ENCODE data around the gene ZBTB21.

The ZBTB21 gene

DNA sequence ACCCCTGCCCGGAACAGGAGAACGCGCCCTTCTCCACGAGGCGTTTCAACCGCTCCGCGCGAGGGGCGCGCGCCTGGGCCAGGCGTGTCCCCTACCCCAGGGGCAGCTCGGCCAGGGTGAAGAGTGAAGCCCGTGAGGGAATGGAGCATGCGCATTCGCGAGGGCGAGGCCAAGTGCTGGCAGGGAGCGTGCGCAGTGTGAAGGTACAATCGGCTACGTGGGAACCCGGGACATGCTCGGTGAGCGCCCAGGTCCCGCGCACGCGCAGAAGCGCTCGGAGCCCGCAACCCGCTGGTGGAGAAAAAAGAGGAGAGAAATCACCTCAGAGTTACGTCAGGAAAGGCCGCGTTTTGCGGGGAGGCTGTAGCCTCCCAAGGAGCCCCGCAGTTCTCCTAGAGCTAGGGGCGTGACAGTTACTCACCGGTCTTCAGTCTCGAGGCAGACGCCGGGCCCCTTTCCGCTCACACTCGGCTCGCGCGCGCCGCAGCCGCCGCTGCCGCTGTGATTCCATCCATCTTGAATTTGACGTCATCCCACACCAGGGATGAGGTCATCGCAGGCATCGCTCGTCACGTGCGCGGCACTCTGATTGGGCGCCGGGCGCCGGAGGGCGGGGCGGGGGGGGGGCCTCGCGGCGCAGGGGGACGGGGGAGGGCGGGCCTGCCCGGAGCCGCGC is at the start of gene ZBTB21:
Gene ZBTB21 (minus strand): TSS at position 530 of the 676 bp plus-strand sequence. CDS start 16,265 bp downstream, outside the sequence.
- FAIRE-seq (no peak), DNase-seq (ENCODE audit: insufficient read length, low spot score) (peak; percentile 74)
- TF ChIP-seq, protein P1, sequence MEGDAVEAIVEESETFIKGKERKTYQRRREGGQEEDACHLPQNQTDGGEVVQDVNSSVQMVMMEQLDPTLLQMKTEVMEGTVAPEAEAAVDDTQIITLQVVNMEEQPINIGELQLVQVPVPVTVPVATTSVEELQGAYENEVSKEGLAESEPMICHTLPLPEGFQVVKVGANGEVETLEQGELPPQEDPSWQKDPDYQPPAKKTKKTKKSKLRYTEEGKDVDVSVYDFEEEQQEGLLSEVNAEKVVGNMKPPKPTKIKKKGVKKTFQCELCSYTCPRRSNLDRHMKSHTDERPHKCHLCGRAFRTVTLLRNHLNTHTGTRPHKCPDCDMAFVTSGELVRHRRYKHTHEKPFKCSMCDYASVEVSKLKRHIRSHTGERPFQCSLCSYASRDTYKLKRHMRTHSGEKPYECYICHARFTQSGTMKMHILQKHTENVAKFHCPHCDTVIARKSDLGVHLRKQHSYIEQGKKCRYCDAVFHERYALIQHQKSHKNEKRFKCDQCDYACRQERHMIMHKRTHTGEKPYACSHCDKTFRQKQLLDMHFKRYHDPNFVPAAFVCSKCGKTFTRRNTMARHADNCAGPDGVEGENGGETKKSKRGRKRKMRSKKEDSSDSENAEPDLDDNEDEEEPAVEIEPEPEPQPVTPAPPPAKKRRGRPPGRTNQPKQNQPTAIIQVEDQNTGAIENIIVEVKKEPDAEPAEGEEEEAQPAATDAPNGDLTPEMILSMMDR (IDR thresholded peaks at IDR 0.05; ENCODE audit: insufficient read depth, missing control alignments) = no peak

DNA sequence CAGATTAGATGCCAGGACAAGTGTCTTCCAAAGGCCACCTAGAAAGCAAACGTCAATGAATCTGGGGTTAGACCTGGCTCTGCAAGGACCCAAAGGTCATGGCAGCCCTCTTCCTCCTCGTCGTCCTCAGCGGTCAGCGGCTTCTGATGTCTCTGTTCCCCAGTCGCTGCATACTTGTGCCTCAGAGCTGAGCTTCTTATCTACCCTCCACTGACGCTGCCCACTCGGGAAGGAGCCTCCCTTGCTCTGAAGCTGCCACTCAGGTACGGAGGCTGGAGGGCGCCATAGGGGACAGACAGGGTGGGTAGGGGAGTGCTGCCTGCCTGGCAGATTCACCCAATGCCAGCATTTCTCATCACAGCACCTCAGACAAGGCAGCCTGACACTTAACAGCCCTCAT is 49.6 kb upstream of the ZBTB21 start:
- DNase-seq (ENCODE audit: insufficient read length, low spot score) = no peak
- TF ChIP-seq, protein P1 (IDR thresholded peaks at IDR 0.05; ENCODE audit: insufficient read depth, missing control alignments) = no peak
- no peak for FAIRE-seq

DNA sequence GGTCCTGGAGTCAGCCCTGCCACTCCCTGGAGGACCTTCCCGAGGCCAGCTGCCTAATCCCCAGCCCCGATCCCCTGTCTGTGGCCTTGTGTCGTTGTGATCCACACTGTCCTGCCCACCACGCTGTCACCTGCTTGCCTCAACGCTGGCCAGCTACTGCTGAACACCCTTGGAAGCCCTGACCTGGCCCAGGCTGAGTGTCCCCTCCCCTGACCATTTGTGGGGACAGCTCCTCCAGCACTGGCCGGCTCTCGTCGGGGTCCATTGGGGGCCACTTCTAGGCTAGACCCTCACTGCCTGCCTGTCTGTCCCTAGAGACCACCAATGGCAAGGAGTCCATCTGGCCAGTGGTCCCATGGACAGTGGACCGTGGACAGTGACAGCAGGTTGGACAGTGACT is 49.0 kb upstream of the ZBTB21 start:
- FAIRE-seq (no peak), DNase-seq (ENCODE audit: insufficient read length, low spot score) (no peak)
- TF ChIP-seq, protein P1 (IDR thresholded peaks at IDR 0.05; ENCODE audit: insufficient read depth, missing control alignments) = no peak

DNA sequence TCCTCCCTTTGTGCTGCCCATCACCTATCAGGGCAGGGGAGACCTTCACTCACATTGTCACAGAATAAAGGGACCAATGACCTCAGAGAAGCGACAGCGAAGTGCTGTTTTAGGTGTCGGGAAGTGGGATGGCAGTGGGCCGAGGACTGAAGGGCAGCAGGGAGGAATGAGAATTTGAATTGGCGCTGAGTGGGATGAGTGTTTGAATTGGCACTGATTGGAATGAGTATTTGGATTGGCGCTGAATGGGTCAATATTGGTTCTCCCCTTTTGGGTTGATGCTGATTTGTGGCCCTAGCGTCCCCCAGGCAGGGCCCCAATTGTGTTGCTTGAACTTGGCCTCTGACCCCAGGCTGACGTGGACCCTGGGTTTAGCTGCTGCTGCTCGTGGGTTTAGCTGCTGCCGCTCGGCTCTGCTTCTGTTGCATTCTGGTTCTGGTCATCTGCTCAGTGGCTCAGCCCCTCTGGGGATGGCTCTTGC is 48.5 kb upstream of the ZBTB21 start:
- TF ChIP-seq, protein P1 (IDR thresholded peaks at IDR 0.05; ENCODE audit: insufficient read depth, missing control alignments) = no peak
- DNase-seq (ENCODE audit: insufficient read length, low spot score) (no peak), FAIRE-seq (no peak)

DNA sequence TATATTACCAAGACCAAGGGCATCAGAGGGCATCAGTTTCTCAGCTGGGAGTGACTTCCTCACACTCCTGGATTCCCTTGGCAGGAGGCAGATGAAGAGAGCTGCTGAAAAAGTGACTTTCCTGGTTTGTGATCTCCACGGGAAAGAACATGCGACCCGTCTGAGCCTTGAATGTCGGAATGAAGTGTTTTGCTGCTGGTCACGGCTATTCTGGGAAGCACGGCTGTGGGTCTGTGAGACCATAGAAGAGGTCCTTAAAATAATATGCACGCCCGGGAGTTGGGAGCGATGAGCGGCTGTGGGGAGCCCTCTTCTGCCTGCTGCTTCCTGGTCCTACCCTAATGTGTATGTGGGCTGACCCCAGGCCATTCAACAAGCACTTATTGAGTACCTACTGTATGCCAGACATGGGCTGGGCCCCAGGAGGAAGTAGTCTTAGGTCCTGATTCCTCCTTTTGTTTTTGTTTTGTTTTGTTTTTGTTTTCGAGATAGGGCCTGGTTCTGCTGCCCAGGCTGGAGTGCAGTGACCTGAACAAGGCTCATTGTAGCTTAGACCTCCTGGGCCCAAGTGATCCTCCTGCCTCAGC is 47.8 kb upstream of the ZBTB21 start:
- FAIRE-seq (no peak), DNase-seq (ENCODE audit: insufficient read length, low spot score) (no peak)
- TF ChIP-seq, protein P1 (IDR thresholded peaks at IDR 0.05; ENCODE audit: insufficient read depth, missing control alignments) = no peak

DNA sequence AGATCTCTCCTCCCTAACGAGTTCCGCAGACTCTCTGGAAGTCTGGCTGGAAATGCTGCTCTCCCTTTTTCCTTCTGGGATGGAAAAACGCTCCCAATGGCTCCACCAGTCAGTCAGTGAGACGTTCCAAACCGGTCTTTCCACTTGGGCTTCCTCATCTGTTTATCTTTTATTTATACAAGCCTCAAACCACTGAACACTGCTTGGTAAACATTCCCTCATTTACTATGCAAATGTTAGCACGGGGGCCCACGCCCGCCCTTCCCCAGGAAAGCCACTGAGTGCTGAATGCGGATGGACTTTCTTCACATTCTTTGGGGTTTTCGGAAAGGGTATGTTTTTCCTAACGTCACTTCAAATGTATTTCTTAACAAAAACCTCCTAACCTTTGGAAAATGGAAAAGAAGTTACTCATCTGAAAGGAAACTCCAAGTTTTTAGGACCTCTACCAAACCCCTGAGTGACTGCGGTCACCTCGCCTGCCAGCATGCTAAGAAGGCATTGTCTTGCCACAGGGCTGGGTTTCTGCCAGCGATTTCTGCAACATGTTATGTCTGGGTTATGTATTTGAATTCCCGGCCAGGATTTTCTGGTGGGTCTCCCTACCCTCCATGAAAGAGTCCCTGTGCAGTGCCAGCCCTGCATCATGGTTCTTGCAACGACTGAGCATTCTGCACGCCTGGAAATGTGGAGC is 47.0 kb upstream of the ZBTB21 start:
- TF ChIP-seq, protein P1 (IDR thresholded peaks at IDR 0.05; ENCODE audit: insufficient read depth, missing control alignments) = no peak
- DNase-seq (ENCODE audit: insufficient read length, low spot score) = no peak
- FAIRE-seq = no peak

Data from D721Med (cell line).